Measurements from ENCODE around the gene FMN1.

DNA sequence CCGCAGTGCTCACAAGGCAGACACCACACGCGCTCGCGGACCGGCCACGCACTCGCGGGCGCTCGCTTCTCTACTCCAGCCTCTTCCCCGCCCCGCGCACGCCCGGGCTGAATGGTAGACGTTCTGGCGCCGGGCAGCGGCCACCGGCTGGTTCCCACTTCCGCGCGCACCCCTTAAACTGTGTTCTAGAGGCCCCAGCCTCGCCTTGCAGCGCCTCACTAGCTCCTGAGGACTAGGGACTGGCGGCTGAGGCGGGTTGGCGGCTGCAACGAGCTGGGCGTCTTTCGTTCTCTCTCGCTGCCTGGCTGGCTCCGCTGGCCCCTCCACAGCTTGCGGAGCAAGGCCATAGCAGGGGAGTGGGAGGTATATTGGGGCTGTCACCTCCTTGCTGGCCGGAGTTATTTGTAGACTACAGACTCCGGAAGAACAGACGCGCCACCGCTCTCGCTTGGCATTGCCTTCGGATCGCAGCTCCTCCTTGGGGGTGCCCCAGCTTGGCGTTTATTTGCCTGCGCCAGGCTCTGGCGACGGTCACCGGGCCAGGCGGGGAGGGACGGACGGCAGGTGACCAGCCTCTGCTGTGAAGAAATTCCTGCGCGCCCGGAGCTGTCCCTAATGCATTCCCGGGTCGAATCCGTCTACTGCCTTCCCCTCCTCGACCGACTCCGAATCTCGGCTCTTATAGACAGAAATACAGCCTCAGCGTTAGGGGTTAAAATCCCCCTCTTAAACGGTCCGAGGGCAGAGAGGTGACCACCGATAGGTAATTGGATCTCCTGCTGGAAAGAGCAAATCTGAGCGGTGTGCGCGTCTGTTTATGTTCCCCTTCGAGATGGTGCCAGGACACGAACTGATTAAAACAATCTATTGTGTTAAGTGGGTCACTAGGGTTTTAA is 475.4 kb downstream of the FMN1 start:
- TF ChIP-seq, protein P1, sequence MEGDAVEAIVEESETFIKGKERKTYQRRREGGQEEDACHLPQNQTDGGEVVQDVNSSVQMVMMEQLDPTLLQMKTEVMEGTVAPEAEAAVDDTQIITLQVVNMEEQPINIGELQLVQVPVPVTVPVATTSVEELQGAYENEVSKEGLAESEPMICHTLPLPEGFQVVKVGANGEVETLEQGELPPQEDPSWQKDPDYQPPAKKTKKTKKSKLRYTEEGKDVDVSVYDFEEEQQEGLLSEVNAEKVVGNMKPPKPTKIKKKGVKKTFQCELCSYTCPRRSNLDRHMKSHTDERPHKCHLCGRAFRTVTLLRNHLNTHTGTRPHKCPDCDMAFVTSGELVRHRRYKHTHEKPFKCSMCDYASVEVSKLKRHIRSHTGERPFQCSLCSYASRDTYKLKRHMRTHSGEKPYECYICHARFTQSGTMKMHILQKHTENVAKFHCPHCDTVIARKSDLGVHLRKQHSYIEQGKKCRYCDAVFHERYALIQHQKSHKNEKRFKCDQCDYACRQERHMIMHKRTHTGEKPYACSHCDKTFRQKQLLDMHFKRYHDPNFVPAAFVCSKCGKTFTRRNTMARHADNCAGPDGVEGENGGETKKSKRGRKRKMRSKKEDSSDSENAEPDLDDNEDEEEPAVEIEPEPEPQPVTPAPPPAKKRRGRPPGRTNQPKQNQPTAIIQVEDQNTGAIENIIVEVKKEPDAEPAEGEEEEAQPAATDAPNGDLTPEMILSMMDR (IDR thresholded peaks at IDR 0.05; ENCODE audit: low read depth, low read length, poor library complexity, severe bottlenecking), result no peak
- TF ChIP-seq EZH2phosphoT487 (IDR thresholded peaks at IDR 0.05; ENCODE audit: borderline replicate concordance, low read length), result no peak

Data from DOHH2 (cell line).